ENCODE data around the gene ZFPM1.

ZFPM1 gene

DNA sequence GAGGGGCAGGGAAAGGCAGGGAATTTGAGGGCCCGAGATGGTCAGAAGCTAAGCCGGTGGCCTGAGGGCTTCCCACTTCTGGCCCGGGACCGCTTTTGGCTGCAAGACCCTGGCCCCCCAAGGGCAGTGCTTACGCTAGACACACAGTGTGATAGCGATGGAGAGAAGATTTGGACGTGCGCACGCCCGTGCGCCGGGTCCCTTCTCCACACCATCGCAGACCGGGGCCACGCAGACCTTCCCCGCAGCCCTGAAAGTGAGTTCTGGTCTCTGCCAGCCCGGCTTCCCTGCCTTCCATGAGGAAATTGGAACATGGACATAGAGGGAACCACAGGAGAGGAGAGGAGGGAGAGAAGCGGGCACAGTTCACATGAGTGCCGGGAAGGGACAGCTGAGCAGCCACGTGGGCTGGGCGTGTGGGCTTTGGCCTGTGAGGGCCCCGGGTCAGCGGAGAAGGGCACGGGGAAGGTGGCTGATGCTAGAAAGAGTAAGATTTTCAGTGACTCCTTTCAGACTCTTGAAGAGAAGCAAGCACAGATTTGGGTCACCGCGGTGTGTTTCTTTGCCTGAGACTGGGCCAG, 23.8 kb downstream of the ZFPM1 start:
- Histone ChIP-seq H2AFZ (ENCODE audit: insufficient read depth, low read length, poor library complexity) (no peak overlapping the region), H3K27ac (ENCODE audit: low read depth, low read length) (no peak overlapping the region), H3K9ac (ENCODE audit: low read length) (no peak overlapping the region), H4K91ac (ENCODE audit: low read depth, low read length) (no peak overlapping the region), H4K12ac (ENCODE audit: low read depth, low read length) (no peak overlapping the region), H3K4me3 (ENCODE audit: low read depth, low read length) (no peak overlapping the region), H3K27me3 (ENCODE audit: insufficient read depth, low read length) (no peaks in the 10 kb centered on the region), H3K18ac (ENCODE audit: low read length) (no peak overlapping the region), H3K79me2 (ENCODE audit: control insufficient read depth, insufficient read depth, low read length, poor library complexity) (no peaks in the 10 kb centered on the region), H3K9me3 (ENCODE audit: insufficient read depth, low read depth, low read length) (peaks cover 3% of the 10 kb centered on the region), H3K4me2 (ENCODE audit: low read length) (no peak overlapping the region), H2BK120ac (ENCODE audit: insufficient read depth, low read length, poor library complexity) (no peak overlapping the region), H4K8ac (ENCODE audit: low read depth, low read length) (no peak overlapping the region), H2BK5ac (ENCODE audit: low read depth, low read length, poor library complexity) (no peak overlapping the region), H3K4ac (ENCODE audit: low read depth, low read length) (no peak overlapping the region), H3K4me1 (ENCODE audit: control insufficient read depth in 1 of 2, insufficient read depth in 2 of 2, low read length in 2 of 2) (no peaks in the 10 kb centered on the region), H3K36me3 (ENCODE audit: control insufficient read depth in 1 of 2, insufficient read depth in 2 of 2, low read length in 2 of 2) (peaks cover 3 to 4% of the 10 kb centered on the region in 2 experiments), H3K23ac (ENCODE audit: low read length) (no peak overlapping the region), H3K79me1 (ENCODE audit: low read length) (no peaks in the 10 kb centered on the region), H2AK5ac (ENCODE audit: low read length) (no peak overlapping the region), H3K14ac (ENCODE audit: low read length) (no peak overlapping the region), H2BK12ac (ENCODE audit: low read length) (no peak overlapping the region)
- no peak for DNase-seq
- no CpG with 5 or more reads among the region's 26 CpGs for WGBS (ENCODE audit: extremely low coverage, insufficient coverage, insufficient read length)

DNA sequence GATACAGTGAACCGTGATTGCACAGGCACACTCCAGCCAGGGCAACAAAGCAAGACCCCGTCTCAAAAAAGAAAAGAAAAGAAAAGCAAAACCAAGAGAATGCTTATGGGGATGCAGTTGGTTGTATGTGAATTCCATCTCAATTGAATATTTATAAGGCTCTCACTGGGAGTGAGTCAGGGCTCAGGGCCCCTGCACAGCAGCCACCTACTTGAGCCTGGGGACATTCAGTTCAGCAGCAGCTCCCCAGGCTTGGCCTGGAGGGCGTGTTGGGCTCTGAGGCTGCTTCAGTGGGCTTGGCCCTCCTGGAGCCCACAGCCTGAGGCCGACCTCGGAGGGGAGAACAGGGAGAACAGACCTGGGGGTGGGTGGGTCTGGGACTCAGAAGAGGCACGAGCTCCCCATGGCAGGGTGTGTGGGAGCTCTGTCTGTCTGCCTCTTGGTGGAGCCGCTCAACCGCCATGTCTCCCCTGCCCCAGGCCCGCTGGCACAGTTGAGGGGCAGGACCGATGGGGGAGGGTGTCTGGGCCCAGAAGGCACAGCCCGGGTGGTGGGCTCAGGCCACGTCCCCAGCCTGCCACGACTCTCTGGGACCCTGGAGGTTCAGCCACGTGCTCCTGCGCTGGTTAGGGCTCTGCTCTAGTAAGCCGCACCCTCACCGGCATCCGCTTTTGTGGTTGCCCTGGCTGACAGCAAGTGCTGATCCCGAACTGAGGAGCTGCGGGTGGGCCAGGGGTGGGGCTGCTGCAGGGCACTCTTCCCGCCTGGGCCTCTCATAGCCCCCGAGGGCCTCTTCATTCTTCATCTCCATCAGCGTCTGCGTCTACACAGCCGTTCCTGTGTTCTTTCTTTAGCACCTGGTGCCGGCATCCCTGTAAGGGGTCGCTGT, 24.8 kb downstream of the ZFPM1 start:
- H3K14ac ChIP-seq (ENCODE audit: low read length): no peak overlapping the region
- no CpG with 5 or more reads among the region's 27 CpGs for WGBS (ENCODE audit: extremely low coverage, insufficient coverage, insufficient read length)

DNA sequence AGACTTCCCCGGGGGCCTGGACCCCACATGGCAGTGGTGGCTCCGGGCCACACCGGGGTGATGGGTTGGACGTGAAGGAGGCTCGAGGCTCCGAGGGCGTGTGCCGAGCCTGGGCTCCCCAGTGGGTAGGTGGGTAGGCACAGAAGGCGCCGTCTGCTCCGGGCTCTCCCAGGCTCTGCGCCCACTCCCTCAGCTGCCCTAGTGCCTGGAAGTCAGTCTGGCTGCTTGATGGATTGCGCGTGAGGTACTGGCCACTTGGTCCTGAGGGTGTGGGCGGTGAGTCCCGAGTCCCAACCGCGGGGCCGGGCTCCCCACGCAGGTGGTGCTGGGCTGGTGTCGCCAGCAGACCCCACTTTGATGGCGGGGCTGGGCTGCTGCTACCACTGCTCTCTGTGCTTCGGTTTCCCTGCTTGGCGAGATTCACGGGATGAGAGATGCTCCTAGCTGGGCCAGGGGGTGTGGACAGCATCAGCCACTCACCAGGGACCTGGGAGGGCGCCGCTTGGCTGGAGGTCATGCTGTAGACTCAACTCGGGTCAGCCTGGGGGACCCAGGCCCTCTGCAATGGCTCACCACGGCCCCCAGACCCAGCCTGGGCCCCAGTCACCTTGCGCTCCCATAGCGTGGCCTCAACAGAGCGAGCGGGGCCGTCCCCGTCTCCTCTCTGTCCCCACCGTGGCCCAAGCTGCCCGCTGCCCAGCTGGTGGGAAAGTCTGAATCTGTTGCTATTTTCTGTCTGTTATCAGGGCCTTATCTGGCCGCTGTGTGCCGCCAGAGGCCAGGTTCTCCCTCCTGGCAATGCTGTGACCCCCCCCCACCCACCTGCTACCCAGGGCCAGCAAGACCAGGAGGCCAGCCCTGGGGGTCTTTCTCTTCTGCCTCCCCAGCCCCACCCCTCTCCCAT, 26.1 kb downstream of the ZFPM1 start:
- Histone ChIP-seq H3K79me2 (ENCODE audit: control insufficient read depth, insufficient read depth, low read length, poor library complexity) (no peaks in the 10 kb centered on the region), H3K27me3 (ENCODE audit: insufficient read depth, low read length) (no peaks in the 10 kb centered on the region), H4K91ac (ENCODE audit: low read depth, low read length) (no peak overlapping the region), H2AFZ (ENCODE audit: insufficient read depth, low read length, poor library complexity) (no peak overlapping the region), H3K4me2 (ENCODE audit: low read length) (no peak overlapping the region), H4K12ac (ENCODE audit: low read depth, low read length) (no peak overlapping the region), H3K4me3 (ENCODE audit: low read depth, low read length) (no peak overlapping the region), H3K23ac (ENCODE audit: low read length) (no peak overlapping the region), H3K18ac (ENCODE audit: low read length) (no peak overlapping the region), H3K9me3 (ENCODE audit: insufficient read depth, low read depth, low read length) (peaks cover 3% of the 10 kb centered on the region), H3K79me1 (ENCODE audit: low read length) (no peaks in the 10 kb centered on the region), H2BK5ac (ENCODE audit: low read depth, low read length, poor library complexity) (no peak overlapping the region), H3K4ac (ENCODE audit: low read depth, low read length) (no peak overlapping the region), H3K4me1 (ENCODE audit: control insufficient read depth in 1 of 2, insufficient read depth in 2 of 2, low read length in 2 of 2) (no peaks in the 10 kb centered on the region), H2BK120ac (ENCODE audit: insufficient read depth, low read length, poor library complexity) (no peak overlapping the region), H3K27ac (ENCODE audit: low read depth, low read length) (no peak overlapping the region), H4K8ac (ENCODE audit: low read depth, low read length) (no peak overlapping the region), H3K9ac (ENCODE audit: low read length) (no peak overlapping the region), H3K14ac (ENCODE audit: low read length) (no peak overlapping the region), H2AK5ac (ENCODE audit: low read length) (no peak overlapping the region), H3K36me3 (ENCODE audit: control insufficient read depth in 1 of 2, insufficient read depth in 2 of 2, low read length in 2 of 2) (peaks cover 0 to 4% of the 10 kb centered on the region in 2 experiments), H2BK12ac (ENCODE audit: low read length) (no peak overlapping the region)
- no peak for DNase-seq
- WGBS (ENCODE audit: extremely low coverage, insufficient coverage, insufficient read length): no CpG with 5 or more reads among the region's 39 CpGs

More for the DNA sequence above, 24.8 kb downstream of the ZFPM1 start:
- H2BK12ac ChIP-seq (ENCODE audit: low read length): no peak overlapping the region
- H2AK5ac ChIP-seq (ENCODE audit: low read length): no peak overlapping the region
- H3K36me3 ChIP-seq (ENCODE audit: control insufficient read depth in 1 of 2, insufficient read depth in 2 of 2, low read length in 2 of 2): peaks cover 3 to 4% of the 10 kb centered on the region in 2 experiments
- H3K9ac ChIP-seq (ENCODE audit: low read length): no peak overlapping the region
- H3K79me2 ChIP-seq (ENCODE audit: control insufficient read depth, insufficient read depth, low read length, poor library complexity): no peaks in the 10 kb centered on the region
- no peak overlapping the region for H3K4me2 ChIP-seq (ENCODE audit: low read length)
- no peak overlapping the region for H4K12ac ChIP-seq (ENCODE audit: low read depth, low read length)
- no peaks in the 10 kb centered on the region for H3K4me1 ChIP-seq (ENCODE audit: control insufficient read depth in 1 of 2, insufficient read depth in 2 of 2, low read length in 2 of 2)
- no peaks in the 10 kb centered on the region for H3K27me3 ChIP-seq (ENCODE audit: insufficient read depth, low read length)
- no peaks in the 10 kb centered on the region for H3K79me1 ChIP-seq (ENCODE audit: low read length)
- H3K23ac ChIP-seq (ENCODE audit: low read length): no peak overlapping the region
- H4K91ac ChIP-seq (ENCODE audit: low read depth, low read length): no peak overlapping the region
- H3K4ac ChIP-seq (ENCODE audit: low read depth, low read length): no peak overlapping the region
- peaks cover 3% of the 10 kb centered on the region for H3K9me3 ChIP-seq (ENCODE audit: insufficient read depth, low read depth, low read length)
- H2AFZ ChIP-seq (ENCODE audit: insufficient read depth, low read length, poor library complexity): no peak overlapping the region
- H3K27ac ChIP-seq (ENCODE audit: low read depth, low read length): no peak overlapping the region
- H2BK5ac ChIP-seq (ENCODE audit: low read depth, low read length, poor library complexity): no peak overlapping the region
- H3K4me3 ChIP-seq (ENCODE audit: low read depth, low read length): no peak overlapping the region
- no peak overlapping the region for H3K18ac ChIP-seq (ENCODE audit: low read length)
- H2BK120ac ChIP-seq (ENCODE audit: insufficient read depth, low read length, poor library complexity): no peak overlapping the region
- no peak for DNase-seq
- no peak overlapping the region for H4K8ac ChIP-seq (ENCODE audit: low read depth, low read length)

All from trophoblast cell (in vitro differentiated cells and primary cell).